ENCODE data around the gene SDK2. TPM values are rescaled to one million over a fixed set of nuclear protein-coding genes. Genes with fewer than 3 reads are reported as not detected.
A peak's percentile ranks its signal among the peaks of the same experiment; 100 is the strongest.

SDK2 gene
- total and polyA plus RNA-seq, 4 donors: 0.15 to 5.3 (median 2.5) TPM

DNA sequence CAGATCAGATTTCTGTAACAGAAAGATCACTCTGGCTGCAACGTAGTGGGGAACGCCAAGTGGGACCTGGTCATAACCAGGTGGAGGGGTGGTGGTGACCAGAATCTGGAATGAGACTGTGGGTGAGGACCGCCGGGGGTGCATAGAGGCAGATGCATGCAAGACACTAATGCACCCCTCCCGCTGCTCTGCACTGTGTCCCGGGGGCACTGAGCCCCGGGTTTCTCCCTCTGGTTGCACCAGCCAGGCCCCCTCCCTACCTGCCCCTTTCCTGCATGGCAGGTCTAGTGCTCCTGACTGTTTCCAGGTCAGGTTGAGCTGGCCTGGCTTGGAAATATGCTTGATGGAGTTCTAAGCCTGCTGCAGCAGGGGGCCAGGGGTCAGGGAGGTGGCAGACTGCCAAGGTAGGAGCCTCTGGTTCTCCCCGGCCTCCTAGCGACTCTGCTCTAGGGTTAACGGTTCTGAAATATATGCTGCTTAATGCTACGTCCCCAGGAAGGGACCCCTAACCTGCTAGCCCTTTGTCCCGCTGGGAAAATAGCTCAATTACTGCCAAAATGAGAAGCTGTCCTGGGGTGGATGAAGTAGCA lies 94.3 kb downstream of the SDK2 start:
- Histone ChIP-seq H3K27me3 (ENCODE audit: control insufficient read depth in 1 of 2, insufficient read depth in 2 of 2, low read length in 1 of 2) (no peaks in the 10 kb centered on the region), H3K4me1 (ENCODE audit: control insufficient read depth in 1 of 2, insufficient read depth in 2 of 2, low read length in 2 of 2) (no peaks in the 10 kb centered on the region), H3K36me3 (ENCODE audit: control insufficient read depth in 1 of 2, insufficient read depth in 2 of 2, low read length in 1 of 2) (no peaks in the 10 kb centered on the region), H3K9me3 (ENCODE audit: control insufficient read depth, low read length) (no peaks in the 10 kb centered on the region), H3K4me3 (ENCODE audit: low read length in 2 of 2) (no peak overlapping the region), H3K27ac (ENCODE audit: low read depth in 1 of 2, low read length in 2 of 2) (no peak overlapping the region)
- DNase-seq (no peak), ATAC-seq (ENCODE audit: low FRiP score) (no peak)
- WGBS, 2 donors: 71 to 73% methylated on average over 12 of the region's 12 CpGs
- intact Hi-C loops (cut with DNase I): no loop called here

DNA sequence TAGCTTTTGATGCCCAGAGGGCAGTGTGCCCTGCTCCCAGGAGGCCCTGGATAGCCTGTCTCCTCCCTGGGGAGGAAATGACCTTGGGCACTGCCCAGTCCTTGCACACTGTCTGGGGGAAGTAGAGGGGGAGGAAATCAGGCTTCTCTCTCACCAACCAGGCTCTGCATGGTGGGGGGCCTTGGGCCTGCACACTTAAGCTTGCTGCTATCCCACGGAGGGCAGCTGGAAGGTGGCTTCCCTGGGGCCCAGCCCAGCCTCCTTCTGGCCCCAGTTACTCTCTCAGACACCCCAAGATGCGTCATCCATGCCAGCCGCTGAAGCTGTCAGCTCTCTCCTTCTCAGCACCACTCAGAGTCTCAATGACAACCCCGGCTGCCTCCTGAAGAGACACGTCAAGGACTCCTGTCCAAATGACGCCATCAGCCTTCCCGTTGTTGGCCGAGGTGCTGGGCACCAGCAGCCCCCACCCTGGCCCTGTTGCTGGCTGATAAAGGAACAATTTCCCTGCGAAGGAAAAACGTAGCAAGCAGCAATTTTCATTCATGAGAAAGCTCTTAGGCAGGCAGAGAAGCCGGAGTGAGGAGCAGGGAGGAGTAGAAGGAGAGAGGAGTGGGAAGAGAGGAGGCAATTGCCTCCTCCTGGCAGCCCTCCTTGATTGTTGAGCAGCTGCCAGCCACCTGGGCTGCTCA lies 95.5 kb downstream of the SDK2 start:
- no peak overlapping the region for H3K4me3 ChIP-seq (ENCODE audit: low read length in 2 of 2)
- H3K27me3 ChIP-seq (ENCODE audit: control insufficient read depth in 1 of 2, insufficient read depth in 2 of 2, low read length in 1 of 2): no peaks in the 10 kb centered on the region
- no peaks in the 10 kb centered on the region for H3K36me3 ChIP-seq (ENCODE audit: control insufficient read depth in 1 of 2, insufficient read depth in 2 of 2, low read length in 1 of 2)
- H3K27ac ChIP-seq (ENCODE audit: low read depth in 1 of 2, low read length in 2 of 2): no peak overlapping the region
- ATAC-seq (ENCODE audit: low FRiP score): no peak
- no peaks in the 10 kb centered on the region for H3K9me3 ChIP-seq (ENCODE audit: control insufficient read depth, low read length)
- DNase-seq: no peak
- intact Hi-C loops (cut with DNase I): no loop called here
- 49 to 57% methylated on average over 11 of the region's 11 CpGs for WGBS, 2 donors
- H3K4me1 ChIP-seq (ENCODE audit: control insufficient read depth in 1 of 2, insufficient read depth in 2 of 2, low read length in 2 of 2): no peaks in the 10 kb centered on the region

DNA sequence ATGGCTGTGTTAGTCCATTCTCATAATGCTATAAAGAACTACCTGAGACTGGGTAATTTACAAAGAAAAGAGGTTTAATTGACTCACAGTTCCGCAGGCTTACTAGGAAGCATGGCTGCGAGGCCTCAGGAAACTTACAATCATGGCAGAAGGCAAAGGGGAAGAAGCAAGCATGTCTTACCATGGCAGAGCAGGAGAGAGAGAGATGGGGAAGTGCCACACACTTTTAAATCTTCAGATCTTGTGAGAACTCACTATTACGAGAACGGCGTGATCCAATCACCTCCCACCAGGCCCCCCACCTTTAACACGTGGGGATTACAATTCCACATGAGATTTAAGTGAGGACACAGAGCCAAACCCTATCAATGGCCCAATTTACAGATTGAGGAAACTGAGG lies 96.5 kb downstream of the SDK2 start:
- ATAC-seq (ENCODE audit: low FRiP score) (no peak), DNase-seq (no peak)
- no peaks in the 10 kb centered on the region for H3K36me3 ChIP-seq (ENCODE audit: control insufficient read depth in 1 of 2, insufficient read depth in 2 of 2, low read length in 1 of 2)
- WGBS, 2 donors: 90 to 92% methylated on average over 6 of the region's 6 CpGs
- no peaks in the 10 kb centered on the region for H3K4me1 ChIP-seq (ENCODE audit: control insufficient read depth in 1 of 2, insufficient read depth in 2 of 2, low read length in 2 of 2)
- no peak overlapping the region for H3K27ac ChIP-seq (ENCODE audit: low read depth in 1 of 2, low read length in 2 of 2)
- H3K9me3 ChIP-seq (ENCODE audit: control insufficient read depth, low read length): no peaks in the 10 kb centered on the region
- no peak overlapping the region for H3K4me3 ChIP-seq (ENCODE audit: low read length in 2 of 2)
- intact Hi-C loops (cut with DNase I): no loop called here
- H3K27me3 ChIP-seq (ENCODE audit: control insufficient read depth in 1 of 2, insufficient read depth in 2 of 2, low read length in 1 of 2): no peaks in the 10 kb centered on the region

DNA sequence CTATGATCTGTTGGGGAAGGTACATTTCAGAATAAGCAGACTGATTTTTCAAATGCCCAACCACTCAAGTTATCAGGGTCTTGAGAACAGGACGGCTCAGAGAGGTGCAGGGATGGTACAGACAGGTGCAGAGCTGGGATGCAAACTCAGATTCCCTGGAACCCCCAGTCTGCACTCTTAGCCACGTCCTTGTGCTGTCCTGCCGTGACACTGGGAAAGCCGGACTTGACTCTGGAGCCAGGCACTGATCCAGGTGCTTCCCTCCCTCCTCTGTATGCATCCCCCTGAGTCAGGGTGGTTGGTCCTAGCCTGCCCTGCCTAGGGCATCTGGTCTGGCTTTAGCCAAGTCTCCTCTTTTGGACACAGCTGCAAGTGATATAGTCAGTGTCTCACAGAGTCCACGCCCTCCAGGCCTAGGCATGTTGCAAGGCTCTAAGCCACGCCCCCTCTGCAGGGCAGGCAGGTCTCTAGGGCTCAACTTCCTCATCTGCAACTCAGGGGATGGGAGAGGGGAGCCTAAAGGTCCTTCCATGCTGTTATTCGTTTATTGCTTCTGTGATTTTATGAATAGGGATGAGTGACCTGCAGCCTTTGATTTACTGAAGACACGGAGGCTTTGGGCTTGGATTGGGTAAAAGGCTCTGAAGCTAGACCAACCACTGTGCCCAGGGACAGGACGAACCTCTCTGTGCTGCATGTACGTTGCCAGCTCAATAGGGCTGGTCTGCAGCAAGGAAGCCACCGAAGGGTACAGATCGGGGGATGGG lies 97.3 kb downstream of the SDK2 start:
- Histone ChIP-seq H3K27ac (ENCODE audit: low read depth in 1 of 2, low read length in 2 of 2) (no peak overlapping the region), H3K27me3 (ENCODE audit: control insufficient read depth in 1 of 2, insufficient read depth in 2 of 2, low read length in 1 of 2) (no peaks in the 10 kb centered on the region), H3K4me3 (ENCODE audit: low read length in 2 of 2) (no peak overlapping the region), H3K4me1 (ENCODE audit: control insufficient read depth in 1 of 2, insufficient read depth in 2 of 2, low read length in 2 of 2) (no peaks in the 10 kb centered on the region), H3K9me3 (ENCODE audit: control insufficient read depth, low read length) (no peaks in the 10 kb centered on the region), H3K36me3 (ENCODE audit: control insufficient read depth in 1 of 2, insufficient read depth in 2 of 2, low read length in 1 of 2) (no peaks in the 10 kb centered on the region)
- intact Hi-C loops (cut with DNase I): no loop called here
- DNase-seq (peak in 1 of 2 donors; percentile 74), ATAC-seq (ENCODE audit: low FRiP score) (no peak)
- 81 to 83% methylated on average over 12 of the region's 12 CpGs for WGBS, 2 donors

DNA sequence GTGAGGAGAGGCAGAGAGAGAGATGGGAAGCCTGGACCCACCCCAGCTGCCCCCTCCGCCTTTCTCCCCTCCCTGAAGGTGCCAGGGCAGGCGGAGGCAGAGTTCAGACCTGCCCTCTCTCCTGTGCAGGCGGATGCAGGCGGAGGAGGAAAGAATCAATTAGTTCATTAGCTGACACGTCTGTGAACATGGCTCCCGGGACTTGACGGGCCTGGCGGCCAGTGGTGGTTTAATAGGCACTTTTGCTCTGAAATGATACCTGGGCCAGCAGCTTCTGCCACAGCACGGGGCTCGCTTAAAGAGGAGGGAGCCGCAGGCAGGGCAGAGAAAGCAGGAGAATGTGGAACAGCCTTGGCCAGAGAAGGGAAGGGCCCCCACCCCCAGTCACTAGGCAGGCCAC lies 98.1 kb downstream of the SDK2 start:
- no peaks in the 10 kb centered on the region for H3K9me3 ChIP-seq (ENCODE audit: control insufficient read depth, low read length)
- H3K4me1 ChIP-seq (ENCODE audit: control insufficient read depth in 1 of 2, insufficient read depth in 2 of 2, low read length in 2 of 2): no peaks in the 10 kb centered on the region
- H3K27me3 ChIP-seq (ENCODE audit: control insufficient read depth in 1 of 2, insufficient read depth in 2 of 2, low read length in 1 of 2): no peaks in the 10 kb centered on the region
- DNase-seq: no peak
- no peak for ATAC-seq (ENCODE audit: low FRiP score)
- H3K4me3 ChIP-seq (ENCODE audit: low read length in 2 of 2): no peak overlapping the region
- no peaks in the 10 kb centered on the region for H3K36me3 ChIP-seq (ENCODE audit: control insufficient read depth in 1 of 2, insufficient read depth in 2 of 2, low read length in 1 of 2)
- intact Hi-C loops (cut with DNase I): no loop called here
- no peak overlapping the region for H3K27ac ChIP-seq (ENCODE audit: low read depth in 1 of 2, low read length in 2 of 2)
- 88 to 91% methylated on average over 10 to 11 of the region's 11 CpGs for WGBS, 2 donors

DNA sequence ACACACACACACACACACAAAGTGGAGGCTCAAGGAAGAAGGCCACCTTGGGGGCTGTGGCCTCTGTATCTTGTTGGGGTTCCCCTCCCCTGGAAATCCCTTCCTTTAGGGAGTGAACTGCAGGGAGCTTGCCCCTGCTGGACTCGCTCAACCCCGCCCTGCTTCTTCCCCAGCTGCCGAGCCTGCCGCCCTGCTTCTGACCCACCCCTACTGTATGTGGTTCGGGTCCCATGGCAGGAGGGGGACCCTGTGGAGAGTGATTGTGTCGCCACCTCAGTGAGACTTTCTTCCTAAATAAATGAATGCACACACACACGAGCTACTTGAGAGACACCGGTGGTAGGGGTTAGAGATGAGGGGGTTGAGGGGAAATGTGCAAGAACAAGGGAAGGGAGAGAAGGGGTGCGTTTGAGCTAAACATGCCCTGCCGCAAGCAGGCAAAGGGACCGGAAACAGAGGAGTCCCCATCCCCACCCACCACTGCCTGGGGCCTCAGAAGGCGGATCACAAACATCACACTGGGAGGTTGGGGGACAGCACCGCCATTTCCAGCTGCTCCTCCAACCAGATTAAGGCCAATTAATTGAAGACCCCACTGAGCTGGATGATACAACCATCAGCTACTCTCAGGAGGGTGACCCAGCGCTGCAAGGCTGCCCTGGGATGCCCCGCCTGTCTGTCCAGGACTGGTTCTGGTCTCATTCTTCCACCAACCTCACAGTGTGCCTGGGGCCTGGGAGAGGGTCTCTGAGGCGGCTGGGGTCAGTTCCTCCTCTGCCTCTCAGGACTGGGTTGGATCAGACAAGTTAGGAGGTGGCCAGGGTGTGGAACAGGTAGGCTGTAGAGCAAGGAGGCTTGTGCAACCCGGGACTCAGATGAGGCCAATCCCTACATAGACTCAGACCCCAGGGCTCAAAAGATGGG lies 98.9 kb downstream of the SDK2 start:
- no peaks in the 10 kb centered on the region for H3K36me3 ChIP-seq (ENCODE audit: control insufficient read depth in 1 of 2, insufficient read depth in 2 of 2, low read length in 1 of 2)
- WGBS, 2 donors: 84 to 85% methylated on average over 16 to 17 of the region's 17 CpGs
- H3K4me3 ChIP-seq (ENCODE audit: low read length in 2 of 2): no peak overlapping the region
- H3K9me3 ChIP-seq (ENCODE audit: control insufficient read depth, low read length): no peaks in the 10 kb centered on the region
- intact Hi-C loops (cut with DNase I): no loop called here
- H3K27ac ChIP-seq (ENCODE audit: low read depth in 1 of 2, low read length in 2 of 2): no peak overlapping the region
- ATAC-seq (ENCODE audit: low FRiP score) (no peak), DNase-seq (no peak)
- H3K27me3 ChIP-seq (ENCODE audit: control insufficient read depth in 1 of 2, insufficient read depth in 2 of 2, low read length in 1 of 2): no peaks in the 10 kb centered on the region
- H3K4me1 ChIP-seq (ENCODE audit: control insufficient read depth in 1 of 2, insufficient read depth in 2 of 2, low read length in 2 of 2): no peaks in the 10 kb centered on the region

- 93% methylated on average over 5 of the region's 5 CpGs for WGBS, 2 donors
Observed at GRCh38 chr17:73544333-73544732, 99.9 kb downstream of the SDK2 start.

GRCh38 chr17:73542323-73542722 lies 101.9 kb downstream of the SDK2 start:
- H3K4me3 ChIP-seq (ENCODE audit: low read length in 2 of 2): no peak overlapping the region
- H3K36me3 ChIP-seq (ENCODE audit: control insufficient read depth in 1 of 2, insufficient read depth in 2 of 2, low read length in 1 of 2): no peaks in the 10 kb centered on the region
- intact Hi-C loops (cut with DNase I): no loop called here
- no peak overlapping the region for H3K27ac ChIP-seq (ENCODE audit: low read depth in 1 of 2, low read length in 2 of 2)
- H3K27me3 ChIP-seq (ENCODE audit: control insufficient read depth in 1 of 2, insufficient read depth in 2 of 2, low read length in 1 of 2): no peaks in the 10 kb centered on the region
- no peaks in the 10 kb centered on the region for H3K9me3 ChIP-seq (ENCODE audit: control insufficient read depth, low read length)
- WGBS, 2 donors: 74 to 82% methylated on average over 8 to 9 of the region's 9 CpGs
- DNase-seq (no peak), ATAC-seq (ENCODE audit: low FRiP score) (no peak)
- H3K4me1 ChIP-seq (ENCODE audit: control insufficient read depth in 1 of 2, insufficient read depth in 2 of 2, low read length in 2 of 2): no peaks in the 10 kb centered on the region

More at GRCh38 chr17:73544333-73544732, 99.9 kb downstream of the SDK2 start:
- DNase-seq: no peak
- no peak overlapping the region for H3K4me3 ChIP-seq (ENCODE audit: low read length in 2 of 2)
- no peaks in the 10 kb centered on the region for H3K27me3 ChIP-seq (ENCODE audit: control insufficient read depth in 1 of 2, insufficient read depth in 2 of 2, low read length in 1 of 2)
- no peaks in the 10 kb centered on the region for H3K9me3 ChIP-seq (ENCODE audit: control insufficient read depth, low read length)
- no peak for ATAC-seq (ENCODE audit: low FRiP score)
- H3K36me3 ChIP-seq (ENCODE audit: control insufficient read depth in 1 of 2, insufficient read depth in 2 of 2, low read length in 1 of 2): no peaks in the 10 kb centered on the region
- H3K27ac ChIP-seq (ENCODE audit: low read depth in 1 of 2, low read length in 2 of 2): no peak overlapping the region
- intact Hi-C loops (cut with DNase I): no loop called here
- H3K4me1 ChIP-seq (ENCODE audit: control insufficient read depth in 1 of 2, insufficient read depth in 2 of 2, low read length in 2 of 2): no peaks in the 10 kb centered on the region
